Ectodermal cell (in vitro differentiated cells): ENCODE data around the gene KLHL25.

ENCODE experiments used
- H3K27ac ChIP-seq: 2 replicates; pipeline ENCODE4 v1.7.0; 2013; ENCODE audit warnings: mild to moderate bottlenecking, low read depth, low read length; ENCODE audit not compliant: insufficient read depth, poor library complexity, severe bottlenecking
- H3K27me3 ChIP-seq: 2 replicates; pipeline ENCODE4 v1.7.0; 2013; ENCODE audit warnings: mild to moderate bottlenecking, low read length; ENCODE audit not compliant: insufficient read depth, control insufficient read depth, poor library complexity, severe bottlenecking
- H3K36me3 ChIP-seq: one replicate; pipeline ENCODE4 v1.7.0; 2013; ENCODE audit warnings: low read length; ENCODE audit not compliant: control insufficient read depth, insufficient read depth
- H3K4me1 ChIP-seq: one replicate; pipeline ENCODE4 v1.7.0; 2013; ENCODE audit warnings: low read length; ENCODE audit not compliant: control insufficient read depth, insufficient read depth
- H3K4me3 ChIP-seq: 2 replicates; pipeline ENCODE4 v1.7.0; 2013; ENCODE audit warnings: low read depth, low read length, control low read depth; ENCODE audit not compliant: insufficient read depth
- H3K9me3 ChIP-seq: 2 replicates; pipeline ENCODE4 v1.7.0; 2013; ENCODE audit warnings: mild to moderate bottlenecking, low read length, moderate library complexity; ENCODE audit not compliant: control insufficient read depth
- whole genome bisulfite sequencing, 2 experiments: methylation state at CpG; one replicate each; pipeline ENCODE4 v1.1.7; 2013; ENCODE audit warnings: missing lambda C conversion rate in 2 of 2; 5-methylcytosine and 5-hydroxymethylcytosine counted together

KLHL25 gene

GRCh38 chr15:85745023-85745422 is 49.7 kb downstream of the KLHL25 start:
- H3K4me1 ChIP-seq, result peaks cover 19% of the 10 kb centered on the region
- no peak overlapping the region for H3K27ac ChIP-seq
- H3K9me3 ChIP-seq, result no peaks in the 10 kb centered on the region
- H3K36me3 ChIP-seq, result peaks cover 21% of the 10 kb centered on the region
- no peak overlapping the region for H3K4me3 ChIP-seq
- 95 to 96% methylated on average over 12 of the region's 12 CpGs for WGBS, 2 experiments
- H3K27me3 ChIP-seq, result no peaks in the 10 kb centered on the region

- Histone ChIP-seq H3K27me3 (no peaks in the 10 kb centered on the region), H3K4me3 (no peak overlapping the region), H3K36me3 (peaks cover 21% of the 10 kb centered on the region), H3K9me3 (no peaks in the 10 kb centered on the region), H3K4me1 (peaks cover 15% of the 10 kb centered on the region), H3K27ac (no peak overlapping the region)
- WGBS, 2 experiments, result 96% methylated on average over 10 of the region's 10 CpGs
These were observed 50.1 kb downstream of the KLHL25 start for GRCh38 chr15:85744579-85744978.

DNA sequence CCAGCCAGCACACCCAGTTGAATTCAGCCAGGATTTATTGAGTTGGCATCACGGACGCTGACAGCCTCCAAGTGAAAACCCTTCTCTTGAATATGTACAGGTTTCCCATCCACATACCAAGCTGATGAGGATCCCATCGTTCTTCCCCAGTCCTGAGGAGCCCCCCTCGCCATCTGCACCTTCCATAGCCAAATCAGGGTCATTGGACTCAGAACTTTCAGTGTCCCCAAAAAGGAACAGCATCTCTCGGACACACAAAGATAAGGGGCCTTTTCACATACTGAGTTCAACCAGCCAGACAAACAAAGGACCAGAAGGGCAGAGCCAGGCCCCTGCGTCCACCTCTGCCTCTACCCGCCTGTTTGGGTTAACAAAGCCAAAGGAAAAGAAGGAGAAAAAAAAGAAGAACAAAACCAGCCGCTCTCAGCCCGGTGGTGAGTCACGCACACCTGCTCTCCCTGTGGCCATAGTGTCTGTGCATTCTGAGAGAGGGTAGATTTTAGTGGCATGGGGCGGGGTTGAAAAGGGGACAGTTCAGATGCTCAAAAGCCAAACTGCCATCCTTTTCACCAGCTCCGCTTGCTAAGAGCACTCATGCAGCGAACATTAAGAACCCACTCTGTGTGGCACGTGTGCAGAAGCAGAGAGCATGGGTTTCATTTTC is 51.2 kb downstream of the KLHL25 start:
- WGBS, 2 experiments, result 90 to 93% methylated on average over 14 of the region's 14 CpGs
- H3K36me3 ChIP-seq, result peaks cover 21% of the 10 kb centered on the region

DNA sequence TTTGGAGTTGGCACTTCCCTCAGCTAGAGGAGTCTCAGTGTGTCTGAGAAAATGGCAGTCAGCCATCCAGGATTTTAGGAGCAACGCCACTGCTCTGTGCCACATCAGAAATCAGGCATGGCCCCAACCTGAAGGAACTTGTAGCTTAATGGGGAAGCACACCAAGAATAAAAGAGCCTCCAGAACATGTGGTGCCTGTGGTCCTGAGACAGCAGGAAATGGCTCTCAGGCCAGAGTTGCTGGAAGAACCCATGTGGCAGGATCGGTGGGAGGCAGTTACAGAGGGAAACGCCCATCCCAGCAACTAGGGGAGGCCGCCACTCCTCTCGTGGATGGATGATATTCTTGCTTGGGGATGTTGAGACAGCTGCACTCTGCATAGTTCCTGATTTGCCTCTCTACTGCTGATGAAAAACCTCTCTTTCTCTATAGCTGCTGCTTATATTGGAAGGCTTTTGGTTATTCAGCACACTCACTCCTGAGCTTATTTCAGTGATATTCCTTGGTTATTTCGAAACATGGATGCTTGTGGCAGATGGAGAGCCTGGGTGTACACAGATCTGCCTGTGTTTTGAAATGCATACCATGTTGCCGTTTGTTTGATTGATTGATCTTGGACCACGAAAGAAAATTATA is 52.4 kb downstream of the KLHL25 start:
- Histone ChIP-seq H3K36me3 (peaks cover 22% of the 10 kb centered on the region), H3K27ac (no peak overlapping the region), H3K4me1 (no peaks in the 10 kb centered on the region), H3K9me3 (no peaks in the 10 kb centered on the region), H3K27me3 (no peaks in the 10 kb centered on the region), H3K4me3 (no peak overlapping the region)
- 86 to 90% methylated on average over 8 of the region's 8 CpGs for WGBS, 2 experiments

More for the DNA sequence above, 51.2 kb downstream of the KLHL25 start:
- Histone ChIP-seq H3K4me3 (no peak overlapping the region), H3K4me1 (peaks cover 5% of the 10 kb centered on the region), H3K9me3 (no peaks in the 10 kb centered on the region), H3K27ac (no peak overlapping the region), H3K27me3 (no peaks in the 10 kb centered on the region)

- peaks cover 21% of the 10 kb centered on the region for H3K36me3 ChIP-seq
These were observed 53.1 kb downstream of the KLHL25 start for GRCh38 chr15:85741662-85742061.

GRCh38 chr15:85741021-85741421 is 53.7 kb downstream of the KLHL25 start:
- Histone ChIP-seq H3K9me3 (no peaks in the 10 kb centered on the region), H3K36me3 (peaks cover 26% of the 10 kb centered on the region), H3K4me1 (no peaks in the 10 kb centered on the region), H3K27me3 (no peaks in the 10 kb centered on the region), H3K27ac (no peak overlapping the region), H3K4me3 (no peak overlapping the region)
- WGBS, 2 experiments, result 93% methylated on average over 20 of the region's 20 CpGs

More at GRCh38 chr15:85741662-85742061, 53.1 kb downstream of the KLHL25 start:
- WGBS, 2 experiments, result 93 to 94% methylated on average over 11 of the region's 11 CpGs
- no peak overlapping the region for H3K4me3 ChIP-seq
- no peaks in the 10 kb centered on the region for H3K9me3 ChIP-seq
- H3K27ac ChIP-seq, result no peak overlapping the region
- no peaks in the 10 kb centered on the region for H3K4me1 ChIP-seq
- H3K27me3 ChIP-seq, result no peaks in the 10 kb centered on the region

DNA sequence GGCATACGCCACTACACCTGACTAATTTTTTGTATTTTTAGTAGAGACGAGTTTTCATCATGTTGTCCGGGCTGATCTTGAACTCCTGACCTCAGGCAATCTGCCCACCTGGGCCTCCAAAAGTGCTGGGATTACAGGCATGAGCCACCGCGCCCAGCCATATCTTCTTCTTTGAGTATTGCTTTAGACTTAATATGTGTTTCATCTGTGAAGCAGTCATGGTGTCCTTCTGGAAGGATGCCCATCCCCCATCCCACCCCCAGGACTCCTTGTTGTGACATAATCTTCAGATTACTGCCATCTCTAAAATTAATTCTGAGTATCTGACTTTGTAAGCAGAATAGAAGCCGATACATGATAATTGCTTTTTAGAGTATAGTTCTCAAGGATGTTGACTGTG is 57.7 kb downstream of the KLHL25 start:
- Histone ChIP-seq H3K9me3 (no peaks in the 10 kb centered on the region), H3K27me3 (no peaks in the 10 kb centered on the region), H3K4me3 (no peak overlapping the region), H3K27ac (no peak overlapping the region), H3K4me1 (no peaks in the 10 kb centered on the region), H3K36me3 (peaks cover 40% of the 10 kb centered on the region)
- WGBS, 2 experiments, result 96 to 99% methylated on average over 6 of the region's 6 CpGs

DNA sequence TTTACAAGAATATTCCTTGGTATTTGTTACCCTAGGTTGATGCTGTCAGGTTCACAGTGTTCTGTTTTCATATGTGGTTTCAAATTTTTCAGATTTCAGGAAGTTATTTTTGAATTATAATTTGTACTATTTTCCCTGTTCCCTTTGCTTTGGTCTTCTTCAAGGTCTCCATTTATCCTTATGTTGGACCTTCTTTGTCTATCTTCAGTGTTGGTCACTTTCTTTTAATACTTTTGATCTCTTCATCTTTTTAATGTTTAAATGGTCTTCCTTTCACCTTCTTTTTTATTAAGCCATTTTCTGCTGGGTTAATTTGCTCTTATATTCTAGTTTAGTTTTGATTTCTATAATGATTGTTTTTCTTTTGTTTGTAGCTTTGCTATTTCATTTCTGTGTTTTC is 61.3 kb downstream of the KLHL25 start:
- no peak overlapping the region for H3K4me3 ChIP-seq
- no peaks in the 10 kb centered on the region for H3K27me3 ChIP-seq
- H3K27ac ChIP-seq, result no peak overlapping the region
- no peaks in the 10 kb centered on the region for H3K4me1 ChIP-seq
- H3K36me3 ChIP-seq, result peaks cover 52% of the 10 kb centered on the region
- H3K9me3 ChIP-seq, result no peaks in the 10 kb centered on the region

- Histone ChIP-seq H3K27ac (no peak overlapping the region), H3K4me1 (no peaks in the 10 kb centered on the region), H3K9me3 (no peaks in the 10 kb centered on the region), H3K4me3 (no peak overlapping the region), H3K36me3 (peaks cover 48% of the 10 kb centered on the region), H3K27me3 (no peaks in the 10 kb centered on the region)
- WGBS, 2 experiments, result 38 to 46% methylated on average over 5 of the region's 5 CpGs
These were observed 64.5 kb downstream of the KLHL25 start for GRCh38 chr15:85730001-85730820.

GRCh38 chr15:85727068-85727467 is 67.7 kb downstream of the KLHL25 start:
- Histone ChIP-seq H3K36me3 (peaks cover 42% of the 10 kb centered on the region), H3K4me3 (no peak overlapping the region), H3K4me1 (no peaks in the 10 kb centered on the region), H3K27me3 (no peaks in the 10 kb centered on the region), H3K27ac (no peak overlapping the region), H3K9me3 (no peaks in the 10 kb centered on the region)
- 97% methylated on average over 2 of the region's 2 CpGs for WGBS, 2 experiments
